Mucosa of descending colon (tissue), 3 donors: ENCODE results near the gene PDE11A. TPM values are rescaled to one million over a fixed set of nuclear protein-coding genes. Genes with fewer than 3 reads are reported as not detected.

Experiments used
- ATAC-seq: fragments of 200-7000 bp; cut with Tn5 transposase; one replicate; pipeline ENCODE4 v1.9.1; 2020; ENCODE audit warnings: mild to moderate bottlenecking, moderate library complexity
- DNase-seq, 3 donors: peaks; one replicate each; pipeline ENCODE4 v3.0.0-alpha.2; 2020
- H3K36me3 ChIP-seq: fragments of 200-600 bp; one replicate; pipeline ENCODE4 v1.8.0; 2021; ENCODE audit warnings: low read depth, mild to moderate bottlenecking
- H3K4me1 ChIP-seq: fragments of 200-600 bp; one replicate; pipeline ENCODE4 v1.8.0; 2021; ENCODE audit warnings: low read depth, mild to moderate bottlenecking
- H3K4me3 ChIP-seq: fragments of 200-600 bp; one replicate; pipeline ENCODE4 v1.8.0; 2021; ENCODE audit warnings: mild to moderate bottlenecking
- H3K9me3 ChIP-seq: fragments of 200-600 bp; one replicate; pipeline ENCODE4 v1.8.0; 2021; ENCODE audit warnings: mild to moderate bottlenecking
- CTCF ChIP-seq: fragments of 200-600 bp; IDR thresholded peaks from one replicate; pipeline ENCODE4 v1.8.0; 2022; ENCODE audit warnings: antibody characterized with exemption, mild to moderate bottlenecking
- intact Hi-C, 2 donors: fragments of 100-400 bp; cut with DNase I in 1 of 2; cut with micrococcal nuclease in 1 of 2; formaldehyde crosslinking; loops; one replicate each; pipeline versions ENCODE4 v1.11.0 to v1.11.1; 2022; cut with DNase I, micrococcal nuclease
- total RNA-seq, 3 donors: library from RNA; stranded (reverse); fragmentation: NEBNext Ultra II Directional in 2 of 3; extraction: Animal tissue kit (Norgen Biotek cat#: 25700) in 2 of 3; gene quantifications; one replicate each; pipeline versions ENCODE4 v1.2.1 to v1.2.4, GENCODE V29; 2021 to 2023
- donor health status: DM: no; HTN: no; CAD: no; lungs with moderate emphysema.
- donor health status: DM: no; HTN: no; CAD: no.
- donor health status: DM: no; HTN: yes; CAD: no.

PDE11A gene
- total RNA-seq, 3 donors from 2014 or later: 1.0 to 3.2 (median 2.7) TPM

GRCh38 chr2:177592945-177593344, 479.6 kb downstream of the PDE11A start:
- Histone ChIP-seq H3K4me3 (no peak overlapping the region), H3K4me1 (no peaks in the 10 kb centered on the region), H3K9me3 (no peaks in the 10 kb centered on the region), H3K36me3 (no peaks in the 10 kb centered on the region)
- intact Hi-C loops: no loop called here
- no peak for DNase-seq
- TF ChIP-seq CTCF: no peak
- no peak for ATAC-seq

GRCh38 chr2:177592397-177592796, 480.2 kb downstream of the PDE11A start:
- DNase-seq (no peak), ATAC-seq (no peak)
- H3K36me3 ChIP-seq: no peaks in the 10 kb centered on the region
- no peaks in the 10 kb centered on the region for H3K4me1 ChIP-seq
- intact Hi-C loops: no loop called here
- no peak for TF ChIP-seq CTCF
- H3K9me3 ChIP-seq: no peaks in the 10 kb centered on the region
- no peak overlapping the region for H3K4me3 ChIP-seq

GRCh38 chr2:177589186-177589585, 483.4 kb downstream of the PDE11A start:
- no peak for TF ChIP-seq CTCF

GRCh38 chr2:177588671-177589070, 483.9 kb downstream of the PDE11A start:
- no peak for TF ChIP-seq CTCF
- Histone ChIP-seq H3K4me1 (no peaks in the 10 kb centered on the region), H3K4me3 (no peak overlapping the region), H3K9me3 (no peaks in the 10 kb centered on the region), H3K36me3 (no peaks in the 10 kb centered on the region)
- intact Hi-C loops: no loop called here
- DNase-seq: no peak
- no peak for ATAC-seq

More at GRCh38 chr2:177589186-177589585, 483.4 kb downstream of the PDE11A start:
- Histone ChIP-seq H3K9me3 (no peaks in the 10 kb centered on the region), H3K36me3 (no peaks in the 10 kb centered on the region), H3K4me1 (no peaks in the 10 kb centered on the region), H3K4me3 (no peak overlapping the region)
- intact Hi-C loops: no loop called here
- DNase-seq: no peak
- no peak for ATAC-seq

GRCh38 chr2:177587371-177587770, 485.2 kb downstream of the PDE11A start:
- Histone ChIP-seq H3K9me3 (no peaks in the 10 kb centered on the region), H3K36me3 (no peaks in the 10 kb centered on the region), H3K4me1 (no peaks in the 10 kb centered on the region), H3K4me3 (no peak overlapping the region)
- intact Hi-C loops: no loop called here
- no peak for DNase-seq
- ATAC-seq: no peak
- TF ChIP-seq CTCF: no peak

- no peak overlapping the region for H3K4me3 ChIP-seq
- no peak for DNase-seq
- no peak for TF ChIP-seq CTCF
- H3K36me3 ChIP-seq: no peaks in the 10 kb centered on the region
- H3K9me3 ChIP-seq: no peaks in the 10 kb centered on the region
- H3K4me1 ChIP-seq: no peaks in the 10 kb centered on the region
- ATAC-seq: no peak
- intact Hi-C loops: no loop called here
Measured at GRCh38 chr2:177586154-177586553, 486.4 kb downstream of the PDE11A start.
